ENCODE data around the gene ZPBP2. TPM values are rescaled to one million over a fixed set of nuclear protein-coding genes. Genes with fewer than 3 reads are reported as not detected.
A peak's percentile ranks its signal among the peaks of the same experiment; 100 is the strongest.

The ZPBP2 gene
- total RNA-seq, 4 donors from 2014 or later = not detected

DNA sequence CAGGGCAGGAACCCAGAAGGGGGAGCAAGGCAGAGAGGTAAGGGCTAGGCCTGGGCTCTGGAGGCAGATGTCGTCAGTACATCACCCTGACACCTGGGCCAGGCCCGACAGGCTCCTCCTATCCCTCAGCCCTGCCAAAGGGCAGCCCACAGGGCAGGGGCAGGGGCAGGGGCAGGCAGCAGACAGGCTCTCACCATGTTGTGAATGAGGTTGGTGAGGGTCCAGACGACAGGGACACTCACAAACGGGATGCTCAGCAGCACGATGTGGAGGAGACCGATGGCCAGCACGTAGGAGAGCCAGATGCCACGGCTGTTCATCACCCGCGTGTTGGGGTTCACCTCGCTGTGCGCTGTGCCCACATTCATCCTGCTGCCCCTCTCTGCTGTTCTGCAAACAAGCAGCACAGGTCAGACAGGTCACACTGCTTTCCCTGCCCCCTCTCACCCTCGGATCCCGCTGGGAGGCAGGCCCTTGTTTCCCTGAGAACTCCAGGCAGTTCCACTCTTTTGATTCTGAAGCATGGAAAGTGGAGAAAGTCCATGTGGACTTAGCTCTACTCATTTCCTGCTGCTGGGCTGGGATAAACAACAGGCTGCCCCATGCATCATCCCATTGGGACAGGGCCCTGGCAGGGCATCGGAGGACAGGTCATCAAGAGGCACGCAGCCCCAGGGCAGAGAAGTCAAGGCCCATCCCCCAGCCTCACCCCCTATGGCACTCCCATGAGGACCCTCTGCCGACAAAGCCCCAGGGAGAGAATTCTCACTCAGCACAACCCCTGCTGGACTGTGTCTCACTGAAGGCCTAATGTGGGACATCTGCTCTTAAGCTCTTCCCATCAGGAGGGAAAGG lies 56.1 kb downstream of the ZPBP2 start:
- Histone ChIP-seq H3K36me3 (peaks cover 13 to 52% (median 24%) of the 10 kb centered on the region in 3 donors), H3K27ac (no peak overlapping the region), H3K9me3 (no peaks in the 10 kb centered on the region), H3K4me3 (no peak overlapping the region), H3K27me3 (no peaks in the 10 kb centered on the region), H3K4me1 (peaks cover 26 to 67% (median 45%) of the 10 kb centered on the region in 3 donors)
- DNase-seq = no peak
- intact Hi-C loops (cut with DNase I) = no loop called here
- TF ChIP-seq CTCF (IDR thresholded peaks at IDR 0.05) = no peak
- TF ChIP-seq POLR2A (IDR thresholded peaks at IDR 0.05) = no peak
- WGBS, 2 donors = 61 to 68% methylated on average over 10 to 14 of the region's 17 CpGs

GRCh38 chr17:39924691-39925055 lies 56.7 kb downstream of the ZPBP2 start:
- Histone ChIP-seq H3K36me3 (peaks cover 11 to 46% (median 24%) of the 10 kb centered on the region in 3 donors), H3K4me1 (peaks cover 30 to 74% (median 48%) of the 10 kb centered on the region in 3 donors), H3K27ac (no peak overlapping the region), H3K4me3 (no peak overlapping the region), H3K27me3 (no peaks in the 10 kb centered on the region), H3K9me3 (no peaks in the 10 kb centered on the region)
- WGBS, 2 donors = 69 to 72% methylated on average over 3 of the region's 3 CpGs
- no peak for DNase-seq
- TF ChIP-seq POLR2A (IDR thresholded peaks at IDR 0.05) = no peak
- no peak for TF ChIP-seq CTCF (IDR thresholded peaks at IDR 0.05)
- intact Hi-C loops (cut with DNase I) = no loop called here

DNA sequence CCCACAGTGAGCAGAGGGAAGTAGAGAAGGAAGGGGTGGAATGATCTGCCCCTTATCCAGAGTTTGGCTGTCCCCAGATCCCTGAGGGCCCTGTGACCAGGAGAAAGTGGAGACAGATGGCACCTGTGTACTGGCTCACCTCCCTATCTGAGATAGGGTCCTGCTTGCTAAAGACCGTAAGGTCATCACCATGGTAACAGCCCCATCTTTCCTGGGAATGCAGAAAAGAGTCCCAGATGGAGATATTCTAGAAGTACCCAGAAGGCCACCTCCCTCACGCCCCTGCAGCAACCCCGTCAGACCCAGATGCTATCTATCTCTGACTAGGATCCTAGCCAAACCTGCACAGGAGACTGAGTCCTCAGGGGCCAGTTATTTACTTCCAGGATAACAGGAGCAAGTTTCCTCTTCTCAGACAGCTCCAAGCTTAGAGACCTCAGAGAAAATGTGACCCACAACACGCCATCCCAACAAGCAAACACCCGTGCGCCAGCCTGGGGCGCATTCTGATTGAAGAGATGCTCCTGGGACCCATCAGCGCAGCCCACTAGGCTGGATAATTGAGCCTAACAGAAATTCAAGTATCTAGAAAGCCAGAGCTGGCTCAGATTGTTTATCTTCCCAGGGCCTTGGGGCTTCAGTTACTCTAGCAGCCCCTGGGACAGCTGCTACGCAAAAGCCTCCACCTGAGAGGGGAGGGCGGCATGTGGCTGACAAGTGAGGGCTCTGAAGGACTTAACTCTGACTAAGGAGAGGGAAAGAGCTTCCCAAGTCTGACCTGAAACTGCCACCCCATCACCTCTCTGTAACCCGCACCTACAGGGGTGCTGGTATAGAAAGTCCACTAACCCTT lies 57.5 kb downstream of the ZPBP2 start:
- peaks cover 30 to 77% (median 51%) of the 10 kb centered on the region in 3 donors for H3K4me1 ChIP-seq
- intact Hi-C loops (cut with DNase I) = no loop called here
- 95% methylated on average over 8 of the region's 11 CpGs; no CpG with 5 or more reads in 1 of the 2 donors for WGBS, 2 donors
- peak overlapping the region in 3 of 4 donors; percentile 28 to 93 (median 92) for H3K27ac ChIP-seq
- no peak for DNase-seq
- peak overlapping the region in 1 of 4 donors; percentile 86 for H3K4me3 ChIP-seq
- H3K9me3 ChIP-seq = no peaks in the 10 kb centered on the region
- H3K36me3 ChIP-seq = peaks cover 11 to 38% (median 24%) of the 10 kb centered on the region in 3 donors
- no peaks in the 10 kb centered on the region for H3K27me3 ChIP-seq
- TF ChIP-seq CTCF (IDR thresholded peaks at IDR 0.05) = no peak
- TF ChIP-seq POLR2A (IDR thresholded peaks at IDR 0.05) = no peak

- Histone ChIP-seq H3K36me3 (peaks cover 11 to 32% (median 24%) of the 10 kb centered on the region in 3 donors), H3K4me3 (peak overlapping the region; percentile 86 to 96 (median 90)), H3K27me3 (no peaks in the 10 kb centered on the region), H3K27ac (peak overlapping the region; percentile 28 to 93 (median 92)), H3K4me1 (peaks cover 30 to 71% (median 50%) of the 10 kb centered on the region in 3 donors), H3K9me3 (no peaks in the 10 kb centered on the region)
- TF ChIP-seq POLR2A (IDR thresholded peaks at IDR 0.05) (no peak), CTCF (IDR thresholded peaks at IDR 0.05) (no peak)
- 5 to 22% methylated on average over 3 to 4 of the region's 4 CpGs for WGBS, 2 donors
- intact Hi-C loops (cut with DNase I) = no loop called here
- DNase-seq = no peak
Measured at GRCh38 chr17:39926135-39926587, 58.2 kb downstream of the ZPBP2 start.
